Hematopoietic multipotent progenitor cell treated with erythropoietin and hydrocortisone succinate and interleukin-3 and kit ligand, for 6 days (in vitro differentiated cells): ENCODE measurements around the gene PCDH12.

Experiments used
- DNase-seq: peaks from one replicate; pipeline ENCODE4 v3.0.0-alpha.2; 2015

PCDH12 gene

DNA sequence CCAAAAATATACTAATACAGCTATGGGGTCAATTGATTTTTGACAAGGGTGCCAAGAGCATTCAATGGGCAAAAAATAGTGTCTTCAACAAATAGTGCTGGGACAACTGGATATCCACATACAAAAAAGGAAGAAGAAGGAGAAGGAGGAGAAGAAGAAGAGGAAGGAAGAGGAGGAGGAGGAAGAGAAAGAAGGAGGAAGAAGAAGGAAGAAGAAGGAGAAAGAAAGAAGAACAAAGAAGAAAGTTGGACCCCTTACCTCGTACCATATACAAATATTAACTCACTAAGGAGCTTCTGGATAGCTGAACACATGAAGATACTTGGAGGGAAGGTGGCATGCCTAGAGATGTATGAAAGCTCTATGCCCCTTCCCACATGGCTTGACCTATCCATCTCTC, 51.5 kb downstream of the PCDH12 start:
- no peak for DNase-seq

DNA sequence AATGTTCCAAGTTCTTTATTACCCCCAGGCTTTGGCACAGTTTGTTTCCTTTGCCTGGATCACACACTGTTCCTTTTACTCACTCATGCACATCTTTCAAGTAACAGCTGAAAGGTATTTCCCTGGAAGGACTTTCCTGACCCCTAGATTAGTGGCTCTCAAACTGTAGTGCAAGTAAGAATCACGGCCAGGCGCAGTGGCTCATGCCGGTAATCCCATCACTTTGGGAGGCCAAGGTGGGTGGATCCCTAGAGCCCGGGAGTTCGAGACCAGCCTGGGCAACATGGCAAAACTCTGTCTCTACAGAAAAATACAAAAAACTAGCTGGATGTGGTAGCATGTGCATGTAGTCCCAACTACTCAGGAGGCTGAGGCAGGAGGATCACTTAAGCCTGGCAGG, 53.5 kb downstream of the PCDH12 start:
- DNase-seq = no peak

DNA sequence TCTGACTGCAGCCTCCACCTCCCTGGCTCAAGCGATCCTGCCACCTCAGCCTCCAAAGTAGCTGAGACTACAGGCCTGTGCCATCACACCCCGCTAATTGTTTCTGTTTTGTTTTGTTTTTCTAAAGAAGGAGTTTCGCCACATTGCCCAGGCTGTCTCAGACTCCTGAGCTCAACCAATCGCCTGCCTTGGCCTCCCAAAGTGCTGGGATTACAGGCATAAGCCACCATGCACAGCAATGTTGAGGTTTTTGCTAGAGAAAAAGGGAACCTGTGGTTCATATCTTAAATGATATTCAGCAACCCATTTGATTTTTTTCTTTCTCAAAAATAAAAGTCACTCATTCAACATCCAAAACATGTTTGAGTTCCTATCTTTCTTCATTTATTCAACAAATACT, 54.7 kb downstream of the PCDH12 start:
- peak; percentile 53 for DNase-seq

DNA sequence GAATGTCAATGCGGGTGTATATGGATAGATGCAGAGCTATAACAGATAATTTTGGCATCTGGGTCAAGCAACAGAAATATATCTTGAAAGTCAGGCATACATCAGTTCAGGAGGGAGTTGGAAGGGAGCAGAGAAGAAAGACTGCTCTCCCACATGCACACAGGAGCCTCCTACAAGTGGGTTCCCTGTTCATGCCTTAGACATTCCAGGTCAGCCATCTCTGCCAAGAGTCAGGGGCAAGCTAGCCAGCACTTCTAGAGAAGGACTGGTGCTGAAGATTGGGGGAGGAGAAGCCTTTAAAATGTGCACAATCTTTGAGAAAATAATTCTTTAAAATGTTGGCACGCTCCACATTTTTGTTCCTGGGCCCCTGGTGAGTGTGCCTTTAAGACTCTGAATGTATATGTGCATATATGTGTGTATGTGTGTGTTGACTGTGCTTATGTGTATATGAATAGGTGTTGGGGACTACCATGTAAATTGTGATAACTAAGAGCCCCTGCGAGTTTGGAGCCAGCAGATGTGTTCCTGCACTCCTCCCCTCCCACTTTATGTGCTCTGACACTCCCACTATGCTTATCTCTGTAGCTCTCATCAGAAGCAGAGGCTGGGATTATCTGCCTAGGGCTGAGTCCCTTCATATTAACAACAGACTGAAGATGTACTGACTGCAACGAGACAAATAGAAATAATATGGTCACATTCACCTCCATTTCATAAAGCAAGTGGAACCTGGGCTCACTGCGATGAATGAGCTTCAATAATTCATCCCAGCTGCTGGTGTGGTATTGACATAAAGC, 55.8 kb downstream of the PCDH12 start:
- DNase-seq = peak; percentile 35

DNA sequence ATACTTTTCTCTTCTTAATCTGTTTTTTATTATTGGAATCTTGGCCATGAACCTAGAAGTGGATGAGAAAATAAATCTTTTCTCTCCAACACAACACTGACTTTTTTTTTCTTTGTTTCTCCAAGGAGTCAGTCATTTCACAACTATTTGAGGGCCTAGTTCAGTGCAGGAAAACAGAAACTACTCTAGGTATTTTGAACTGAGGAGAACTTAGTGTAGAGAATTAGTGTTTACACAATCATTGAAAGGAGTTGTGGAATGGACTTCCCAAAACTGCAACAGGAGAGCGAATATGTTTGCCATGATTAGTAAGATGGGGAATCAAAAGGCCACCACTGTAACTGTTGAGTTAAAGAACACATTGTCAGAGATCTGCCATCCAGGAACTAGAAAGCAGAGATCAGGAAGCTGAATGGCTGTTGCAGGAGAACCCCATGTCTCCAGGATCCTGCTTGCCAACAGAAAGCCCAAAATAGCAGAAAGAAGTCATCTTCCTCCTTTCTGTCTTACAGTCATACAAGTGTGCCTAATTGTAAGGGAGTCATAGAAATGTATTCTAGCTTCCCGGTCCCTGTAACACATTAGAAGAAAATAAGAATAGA, 59.5 kb downstream of the PCDH12 start:
- no peak for DNase-seq

DNA sequence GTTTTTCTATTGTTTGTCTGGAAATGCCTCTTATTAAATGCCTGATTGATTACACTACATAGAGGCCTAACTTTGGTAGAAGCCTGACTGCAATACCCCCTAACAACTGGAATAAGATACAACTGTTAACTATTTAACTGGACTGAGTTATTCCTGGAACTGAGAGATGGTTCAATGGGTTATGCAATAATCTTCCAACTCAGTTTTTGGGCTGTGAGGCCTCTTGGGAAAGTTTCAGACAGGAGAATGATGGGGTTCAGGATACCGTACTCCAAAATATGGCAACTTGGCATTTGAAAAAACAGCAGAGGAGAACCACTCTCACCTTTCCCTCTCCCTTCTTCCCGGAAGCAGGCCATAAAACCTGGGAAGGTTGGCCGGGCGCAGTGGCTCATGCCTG, 60.6 kb downstream of the PCDH12 start:
- DNase-seq = no peak
